Measurements from ENCODE around the gene EGFLAM.
"Not testable (repeated sequence)": the region's sequence is repeated elsewhere in the genome, so short reads cannot be mapped to it uniquely, and the experiment has no call there.

Gene EGFLAM

DNA sequence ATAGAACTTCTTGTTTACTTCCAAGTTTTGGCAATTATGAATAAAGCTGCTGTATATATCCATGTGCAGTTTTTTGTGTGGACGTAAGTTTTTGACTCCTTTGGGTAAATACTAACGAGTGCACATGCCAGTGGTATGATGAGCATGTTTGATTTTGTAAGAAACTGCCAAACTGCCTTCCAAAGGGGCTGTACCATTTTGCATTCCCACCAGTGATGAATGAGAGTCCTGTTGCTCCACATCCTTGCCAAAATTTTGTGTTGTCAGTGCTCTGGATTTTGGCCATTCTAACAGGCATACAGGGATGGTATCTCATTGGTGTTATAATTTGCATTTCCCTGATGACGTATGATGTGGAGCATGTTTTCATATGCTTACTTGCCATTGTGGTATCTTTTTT is 73.5 kb downstream of the EGFLAM start:
- DNase-seq, result no peak

DNA sequence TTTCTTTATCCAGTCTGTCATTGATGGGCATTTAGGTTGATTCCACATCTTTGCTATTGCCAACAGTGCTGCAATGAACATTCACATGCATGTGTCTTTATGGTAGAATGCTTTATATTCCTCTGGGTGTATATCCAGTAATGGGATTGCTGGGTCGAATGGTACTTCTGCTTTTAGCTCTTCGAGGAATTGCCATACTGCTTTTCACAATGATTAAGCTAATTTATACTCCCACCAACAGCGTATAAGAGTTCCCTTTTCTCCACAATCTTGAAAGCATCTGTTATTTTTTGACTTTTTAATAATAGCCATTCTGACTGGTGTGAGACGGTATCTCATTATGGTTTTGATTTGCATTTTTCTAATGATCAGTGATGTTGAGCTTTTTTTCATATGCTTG is 74.8 kb downstream of the EGFLAM start:
- DNase-seq, result not testable (repeated sequence)

DNA sequence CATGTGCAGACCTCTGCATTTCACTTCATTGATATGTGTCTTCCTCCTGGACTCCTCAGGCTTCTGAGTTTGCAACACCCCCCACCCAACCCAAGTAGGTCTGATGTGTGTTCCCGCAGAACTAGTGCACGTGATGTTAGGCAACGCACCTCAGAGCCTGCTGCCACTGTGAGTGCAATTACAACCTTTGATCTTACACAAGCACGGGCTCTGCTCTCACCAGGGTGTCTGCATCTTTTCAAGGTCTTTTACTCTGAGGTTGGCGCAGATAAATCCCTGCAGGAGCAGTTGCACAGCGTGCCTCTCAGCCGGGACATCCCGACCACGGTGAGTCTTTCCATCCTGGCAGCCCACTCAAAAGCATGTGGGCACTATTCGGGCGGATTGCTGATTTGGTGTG is 80.1 kb downstream of the EGFLAM start:
- DNase-seq, result no peak

DNA sequence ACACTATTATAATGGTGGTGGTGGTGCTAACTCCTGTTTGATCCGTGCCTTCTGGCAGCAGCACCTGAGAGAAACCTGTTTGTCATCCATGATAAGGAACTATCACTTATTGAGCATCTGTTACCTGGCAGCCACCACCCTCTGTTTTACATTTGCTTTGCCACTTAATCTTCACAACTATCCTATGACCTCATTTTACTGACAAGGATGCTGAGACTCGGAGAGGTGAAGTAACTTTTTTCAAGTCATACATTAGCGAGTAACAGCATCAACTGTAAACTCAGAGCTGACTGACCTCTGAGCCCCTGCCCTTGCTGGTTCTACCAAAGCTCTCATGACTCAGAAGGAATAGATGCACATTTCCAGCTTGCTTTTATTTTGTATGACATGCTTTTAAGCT is 81.1 kb downstream of the EGFLAM start:
- no peak for DNase-seq

DNA sequence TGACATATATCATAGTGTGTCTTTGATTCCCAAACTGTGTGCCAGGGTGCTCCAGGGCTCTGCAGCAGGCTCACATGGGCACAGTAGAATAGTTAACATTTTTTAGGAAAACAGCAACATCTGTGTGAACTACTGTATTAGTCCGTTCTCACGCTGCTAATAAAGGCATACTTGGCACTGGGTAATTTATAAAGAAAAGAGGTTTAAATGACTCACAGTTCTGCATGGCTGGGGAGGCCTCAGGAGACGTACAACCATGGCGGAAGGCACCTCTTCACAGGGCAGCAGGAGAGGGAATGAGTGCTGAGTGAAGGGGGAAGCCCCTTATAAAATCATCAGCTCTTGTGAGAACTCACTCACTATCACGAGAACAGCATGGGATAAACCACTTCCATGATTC is 82.7 kb downstream of the EGFLAM start:
- DNase-seq, result no peak

DNA sequence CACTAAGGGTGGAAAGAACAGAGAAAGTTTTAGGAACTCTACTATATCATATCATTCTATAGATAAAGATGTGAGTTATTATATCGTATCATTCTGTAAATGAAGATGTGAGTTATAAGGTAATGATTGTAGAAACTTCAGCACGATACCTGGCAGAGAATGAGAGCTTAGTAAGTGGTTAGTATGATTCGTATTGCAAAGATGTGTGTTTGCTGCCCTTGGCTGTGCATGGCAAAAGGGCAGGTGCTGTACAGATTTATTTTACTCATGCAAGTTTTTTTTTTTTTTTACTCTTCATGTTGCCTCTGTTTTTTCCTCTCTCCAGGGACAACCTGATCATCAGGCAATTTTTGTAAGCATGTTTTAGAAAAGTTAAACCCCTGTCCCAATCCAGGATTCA is 83.3 kb downstream of the EGFLAM start:
- no peak for DNase-seq

DNA sequence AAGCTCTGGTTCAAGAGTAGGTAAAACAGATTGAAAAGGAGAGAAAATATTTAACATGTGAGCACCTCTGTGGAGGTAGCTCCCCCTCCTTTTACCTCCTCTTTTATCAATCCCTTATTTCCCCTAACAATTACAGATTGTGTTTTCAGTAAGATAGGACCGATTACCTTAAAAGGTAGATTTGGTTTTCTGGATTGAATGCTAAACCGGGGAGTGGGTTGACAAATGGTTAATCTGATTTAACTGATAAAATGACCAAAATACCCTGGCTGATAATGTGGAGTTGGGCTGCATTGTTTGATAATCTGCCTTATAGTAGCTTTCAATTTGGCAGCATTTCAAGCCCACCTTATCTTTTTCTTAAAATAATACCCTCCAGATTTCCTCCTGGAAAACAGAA is 83.9 kb downstream of the EGFLAM start:
- no peak for DNase-seq

DNA sequence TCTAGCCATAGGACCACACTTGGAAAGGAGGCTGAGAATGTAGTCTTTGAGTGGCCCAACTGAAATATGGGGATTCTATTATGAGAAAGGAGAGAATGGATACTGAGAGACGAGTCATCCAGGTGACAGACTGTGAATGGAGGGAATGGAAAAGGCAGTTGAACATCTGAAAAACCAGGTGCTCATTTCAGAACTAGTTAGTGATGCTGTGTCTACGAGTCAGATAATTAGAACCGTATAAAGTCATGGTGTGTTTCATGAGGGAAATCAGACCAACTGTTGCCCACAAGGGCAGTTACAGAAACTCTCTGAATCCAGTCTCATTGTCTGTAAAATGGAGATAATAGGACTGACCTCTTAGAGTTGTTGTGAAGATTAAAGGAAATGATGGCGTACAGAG is 86.5 kb downstream of the EGFLAM start:
- no peak for DNase-seq

DNA sequence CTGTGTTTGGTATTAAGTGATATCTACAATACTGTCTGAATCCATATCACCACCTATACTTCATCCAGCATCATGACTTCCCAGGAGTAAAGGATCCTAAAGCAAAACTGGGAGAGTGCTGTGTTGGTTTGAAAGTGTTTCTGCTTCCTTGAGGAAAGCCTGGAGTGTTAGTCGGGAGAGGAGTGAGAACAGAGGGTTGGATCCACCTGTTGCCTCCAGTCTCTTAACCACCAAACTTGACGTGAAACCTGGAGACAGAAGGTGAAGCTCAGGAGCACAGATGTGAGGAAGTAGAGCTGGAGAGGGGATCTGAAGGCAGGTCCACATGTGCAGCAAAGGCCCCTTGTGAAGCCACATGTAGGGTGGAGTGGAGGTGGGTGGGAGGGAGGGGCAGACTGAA is 88.2 kb downstream of the EGFLAM start:
- no peak for DNase-seq

DNA sequence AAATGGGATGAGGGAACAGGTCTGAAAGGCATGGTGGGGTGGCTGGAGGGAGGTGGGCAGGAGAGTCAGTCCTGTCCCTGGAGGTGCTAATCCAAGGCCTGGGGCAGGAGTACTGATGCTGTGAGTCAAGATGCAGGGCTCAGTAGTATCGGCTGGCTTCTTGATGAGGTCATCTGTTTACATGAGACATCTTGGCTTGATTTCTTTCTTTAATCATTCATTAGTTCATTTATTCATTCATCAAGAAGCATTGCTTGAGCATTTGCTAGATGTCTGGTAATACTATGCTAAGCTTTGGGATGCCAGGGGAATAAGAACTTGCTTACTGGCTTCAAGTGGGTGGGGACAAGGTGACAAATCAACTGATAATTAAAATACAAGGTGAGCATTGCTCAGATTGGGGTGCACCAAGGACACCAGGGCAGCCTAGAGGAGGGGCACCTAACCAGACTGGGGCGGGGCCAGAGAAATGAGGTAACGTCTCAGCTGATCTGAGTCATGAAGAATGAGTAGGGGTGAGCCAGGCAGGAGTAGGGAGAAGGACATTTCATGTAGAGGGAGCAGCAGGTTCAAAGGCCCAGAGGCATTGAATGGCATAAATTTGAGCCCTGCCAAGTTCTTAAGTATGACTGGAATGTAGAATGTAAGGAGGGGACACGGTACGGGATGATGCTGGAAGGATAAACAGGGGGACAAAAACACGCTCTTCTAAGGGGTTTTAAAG is 88.8 kb downstream of the EGFLAM start:
- no peak for DNase-seq

DNA sequence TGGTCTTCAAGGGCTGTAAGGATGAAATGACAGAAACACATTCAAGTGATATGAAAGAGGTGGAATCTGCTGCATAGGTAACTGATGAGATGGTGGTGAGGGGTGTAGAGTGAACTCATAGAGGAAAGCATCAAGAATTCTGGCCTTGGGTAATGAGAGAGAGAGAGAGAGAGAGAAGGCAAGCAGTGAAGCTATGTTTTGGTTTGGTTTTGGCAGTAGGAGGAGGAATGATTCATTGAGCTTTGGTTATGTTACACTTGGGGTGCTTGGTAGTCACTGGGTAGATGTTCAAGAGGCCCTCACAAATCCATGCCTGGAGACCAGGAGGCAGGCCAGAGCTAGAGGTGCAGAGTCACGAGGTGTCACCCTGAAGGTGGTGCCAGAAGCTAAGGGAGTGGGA is 89.5 kb downstream of the EGFLAM start:
- no peak for DNase-seq

DNA sequence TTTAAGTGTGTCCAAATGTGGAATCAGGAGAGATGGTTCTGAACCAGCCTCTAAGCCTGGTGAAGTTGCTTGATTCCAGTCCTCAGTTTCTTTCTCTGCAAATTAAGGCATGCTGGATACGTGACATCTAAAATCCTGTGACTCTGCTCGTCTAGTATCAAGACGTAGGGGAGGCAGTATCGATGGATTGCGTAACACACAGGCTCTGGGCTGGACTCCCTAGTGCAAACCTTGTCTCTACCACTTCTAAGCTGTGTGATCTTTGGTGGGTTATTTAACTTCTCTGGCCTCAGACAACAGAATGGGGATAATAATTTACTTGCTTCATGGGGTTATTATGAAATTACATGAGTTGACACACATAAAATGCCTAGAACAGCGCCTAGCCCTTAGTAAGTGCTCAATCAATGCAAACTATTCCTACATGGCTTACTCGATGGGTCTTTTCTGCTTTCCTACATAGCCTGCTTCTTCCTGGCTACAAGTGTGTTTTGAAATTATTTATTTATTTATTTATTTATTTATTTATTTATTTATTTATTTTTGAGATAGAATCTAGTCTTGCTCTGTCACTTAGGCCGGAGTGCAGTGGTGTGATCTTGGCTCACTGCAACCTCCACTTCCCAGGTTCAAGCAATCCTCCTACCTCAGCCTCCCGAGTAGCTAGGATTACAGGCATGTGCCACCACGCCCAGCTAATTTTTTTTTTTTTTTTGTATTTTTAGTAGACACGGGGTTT is 102.1 kb downstream of the EGFLAM start:
- DNase-seq, result no peak

DNA sequence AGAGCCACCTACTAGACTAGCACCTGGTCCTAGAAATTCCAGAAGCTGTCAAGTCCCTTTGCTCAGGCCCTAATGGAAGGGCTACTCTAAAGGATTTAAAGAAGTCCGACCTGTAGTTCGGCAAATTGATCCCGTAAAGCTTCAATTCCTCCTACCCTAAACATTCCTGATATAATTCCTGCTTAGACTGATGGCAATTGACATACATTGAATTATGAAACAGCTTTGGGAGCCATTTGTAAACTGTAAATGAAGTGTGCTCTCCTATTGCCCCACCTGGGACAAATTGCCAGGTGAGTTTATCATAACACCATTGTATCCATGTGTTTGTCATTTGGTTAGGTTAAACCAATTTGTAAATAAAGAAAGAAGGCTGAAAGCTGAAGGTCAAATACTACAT is 104.4 kb downstream of the EGFLAM start:
- DNase-seq, result no peak

DNA sequence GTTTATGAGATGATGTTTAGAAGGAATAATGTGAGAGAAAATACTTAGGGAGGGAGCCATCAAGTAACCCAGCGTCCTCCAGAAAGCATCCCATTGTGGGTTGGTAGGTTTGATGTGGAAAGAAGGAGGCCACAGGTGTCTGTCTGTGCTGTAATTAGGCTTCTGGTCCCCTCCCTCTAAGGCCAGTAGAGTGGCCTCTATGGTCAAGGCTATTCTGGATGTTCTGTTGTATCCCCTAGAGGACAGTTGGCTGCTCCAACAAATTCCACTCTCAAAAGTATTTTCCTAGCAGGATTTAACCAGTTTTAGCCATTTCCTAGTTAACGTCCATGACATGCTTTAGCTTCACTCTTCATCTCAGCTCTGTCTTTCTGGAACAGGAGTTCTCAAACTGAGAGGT is 106.5 kb downstream of the EGFLAM start:
- DNase-seq, result no peak

DNA sequence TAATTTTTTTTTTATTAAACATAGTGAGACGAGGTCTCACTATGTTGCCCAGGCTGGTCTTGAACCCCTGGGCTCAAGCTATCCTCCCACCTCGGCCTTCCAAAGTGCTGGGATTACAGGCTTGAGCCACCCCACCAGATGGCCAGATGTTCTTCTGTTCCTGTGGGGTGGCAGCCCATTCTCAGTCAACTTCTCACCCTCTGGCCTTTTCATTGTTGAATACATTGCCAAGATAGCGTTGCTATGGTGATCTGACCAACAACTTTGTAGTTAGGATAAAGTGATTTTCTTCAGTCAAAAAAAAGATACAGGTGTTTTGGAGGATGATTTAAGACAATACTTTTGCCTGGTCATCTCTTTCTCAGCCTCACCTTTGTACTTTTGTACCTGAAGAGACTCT is 109.1 kb downstream of the EGFLAM start:
- no peak for DNase-seq

DNA sequence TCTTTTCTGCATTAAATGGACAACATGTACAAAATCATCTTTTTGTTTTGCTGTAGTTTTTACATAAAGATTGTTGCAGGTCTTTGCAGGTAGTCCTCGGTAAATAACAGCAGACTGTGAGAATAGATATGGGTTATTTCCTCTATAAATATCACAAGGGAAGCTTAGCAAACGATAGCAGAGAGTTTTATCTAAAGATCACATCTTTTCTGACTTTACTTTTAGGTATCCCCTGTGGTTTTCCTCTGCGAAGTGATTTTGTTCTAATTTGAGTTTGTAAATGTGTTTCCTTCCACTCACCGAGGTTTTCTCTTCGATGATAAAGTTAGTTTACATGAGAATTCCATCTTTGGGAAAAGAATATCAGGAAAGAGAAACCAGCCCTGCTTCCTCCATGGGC is 109.6 kb downstream of the EGFLAM start:
- no peak for DNase-seq

DNA sequence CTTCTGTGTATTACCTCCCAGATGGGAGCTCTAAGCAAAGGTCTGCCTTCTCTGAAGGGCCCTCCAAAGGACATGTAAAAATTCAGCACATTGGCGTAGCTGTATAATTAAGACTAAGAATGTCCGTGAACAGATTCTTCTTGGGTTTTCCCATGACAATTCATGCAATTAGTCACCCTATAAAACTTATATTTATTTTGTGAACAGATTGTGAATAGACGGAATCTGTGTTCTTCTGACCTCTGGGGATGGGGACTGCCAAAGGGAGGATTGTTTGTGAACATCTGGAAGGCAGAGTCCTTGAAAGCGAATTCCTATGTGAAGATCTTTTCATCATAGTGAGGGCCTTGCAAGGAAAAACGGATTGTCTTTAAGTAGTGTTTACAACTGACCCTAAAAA is 111.3 kb downstream of the EGFLAM start:
- no peak for DNase-seq

DNA sequence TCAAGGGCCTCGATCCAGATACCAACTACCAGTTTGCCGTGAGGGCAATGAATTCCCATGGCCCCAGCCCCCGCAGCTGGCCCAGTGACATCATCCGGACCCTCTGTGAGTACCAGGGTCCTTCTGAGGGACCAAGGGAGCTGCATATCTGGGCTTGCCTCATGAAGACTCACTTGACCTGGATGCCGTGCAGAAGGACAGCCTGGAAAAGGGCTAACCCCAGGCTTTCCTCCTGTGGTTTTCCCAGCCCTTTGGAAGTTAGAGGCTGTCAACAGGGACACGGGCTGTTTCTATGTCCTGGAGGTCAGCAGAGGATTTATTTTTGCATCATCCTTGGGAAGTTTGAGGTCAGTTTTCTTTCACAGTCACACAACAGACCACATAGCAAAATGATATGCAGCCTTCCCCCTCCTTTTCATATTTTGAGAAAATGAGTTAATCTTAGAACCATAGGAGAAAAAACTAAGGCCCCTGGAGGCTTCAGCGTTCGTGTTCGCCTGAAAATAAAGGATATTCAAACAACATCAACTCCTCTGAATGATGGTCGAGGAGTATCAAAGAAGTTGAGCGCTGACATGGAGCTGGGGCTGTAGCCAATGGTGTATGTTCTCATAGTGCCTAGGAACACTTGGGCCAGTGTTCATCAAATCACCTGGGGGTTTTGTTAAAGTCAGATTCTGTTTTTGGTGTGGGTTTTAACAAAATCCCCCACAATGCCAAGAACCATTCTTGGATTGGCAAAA is 112.2 kb downstream of the EGFLAM start:
- DNase-seq, result no peak

DNA sequence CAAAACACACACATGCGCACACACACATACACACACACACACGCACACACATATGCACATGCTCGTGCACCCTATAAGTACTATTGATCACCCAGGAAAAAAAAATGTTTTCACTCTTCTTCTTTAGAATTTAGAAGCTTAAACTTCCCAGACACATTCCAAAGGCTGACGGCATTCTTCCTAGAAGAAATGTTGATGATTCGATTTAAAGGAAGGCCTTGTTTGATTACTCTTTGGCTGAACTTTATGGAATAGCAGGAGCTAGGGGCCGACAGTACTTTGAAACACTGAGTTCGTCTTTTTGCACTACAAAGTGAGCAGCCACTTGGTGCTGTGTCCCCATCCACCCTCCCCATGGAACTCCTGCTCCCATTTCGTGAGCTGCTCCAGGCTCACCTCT is 113.2 kb downstream of the EGFLAM start:
- DNase-seq, result no peak

DNA sequence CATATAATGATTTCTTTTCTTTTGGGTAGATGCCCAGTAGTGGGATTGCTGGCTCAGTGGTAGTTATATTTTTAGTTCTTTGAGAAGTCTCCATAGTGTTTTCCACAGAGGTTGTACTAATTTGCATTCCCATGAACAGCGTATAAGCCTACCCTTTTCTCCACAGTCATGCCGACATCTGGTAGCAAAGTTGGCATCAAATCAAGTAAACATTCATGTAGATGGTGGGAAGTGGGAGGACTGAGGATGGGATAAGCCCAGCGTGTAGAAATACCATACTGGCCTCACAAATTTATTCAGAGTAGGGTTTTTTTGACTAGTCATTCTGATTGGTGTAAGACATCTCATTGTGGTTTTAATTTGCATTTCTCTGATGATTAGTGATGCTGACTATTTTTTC is 115.4 kb downstream of the EGFLAM start:
- DNase-seq, result no peak

DNA sequence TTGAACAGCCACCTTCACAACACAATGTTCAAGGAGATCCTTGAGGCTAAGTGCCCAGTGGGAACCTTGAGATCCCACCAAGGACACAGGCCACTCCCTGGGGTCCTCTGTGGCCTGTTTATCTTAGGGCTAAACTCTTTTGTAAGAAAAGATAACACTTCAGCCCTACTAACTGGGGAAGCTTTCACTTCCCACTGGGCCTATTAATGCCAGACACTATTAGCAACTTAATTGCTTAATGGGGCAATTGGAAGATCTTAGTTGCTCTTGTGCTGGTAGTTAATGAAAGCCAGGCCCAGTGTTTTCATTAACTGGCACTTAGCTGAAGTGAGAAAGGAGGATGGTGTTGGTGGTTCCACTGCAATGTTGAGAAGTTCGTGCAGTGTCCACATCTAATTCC is 117.1 kb downstream of the EGFLAM start:
- no peak for DNase-seq

DNA sequence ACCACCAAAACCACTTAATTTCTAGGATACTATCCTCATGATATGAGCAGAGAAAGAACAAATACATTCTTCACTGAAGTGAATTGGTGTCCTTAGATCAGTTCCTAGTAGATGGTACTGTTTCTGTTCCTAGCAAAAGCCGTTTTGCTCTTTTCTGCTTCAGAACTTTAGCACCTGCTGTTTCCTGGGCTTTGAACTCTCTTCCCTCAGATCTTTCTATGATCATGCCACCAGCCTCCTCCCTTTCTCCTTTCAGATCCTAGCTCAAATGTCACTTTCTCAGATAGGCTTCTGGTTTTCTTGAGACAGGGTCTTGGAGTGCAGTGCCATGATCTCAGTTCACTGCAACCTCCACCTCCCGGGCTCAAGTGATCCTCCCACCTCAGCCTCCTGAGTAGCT is 118.0 kb downstream of the EGFLAM start:
- DNase-seq, result no peak

DNA sequence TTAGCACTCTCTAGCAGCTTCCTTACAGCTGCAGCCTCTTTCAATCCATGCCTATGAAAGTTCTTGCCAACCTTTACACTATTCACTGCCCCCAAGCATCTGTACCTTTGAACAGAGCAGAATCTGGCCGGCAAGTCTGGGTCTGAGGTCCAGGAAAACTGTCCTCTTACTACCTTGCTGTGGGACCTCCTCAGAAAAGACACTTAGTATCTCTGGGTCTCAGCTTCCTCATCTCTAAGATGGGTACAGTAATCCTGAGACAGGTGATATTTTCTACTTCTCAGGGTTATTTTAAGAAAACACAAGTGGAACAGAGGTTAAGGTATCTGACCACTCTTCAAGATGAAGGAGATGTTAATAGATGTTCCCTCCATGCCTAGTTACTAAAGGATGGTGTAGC is 120.2 kb downstream of the EGFLAM start:
- no peak for DNase-seq

DNA sequence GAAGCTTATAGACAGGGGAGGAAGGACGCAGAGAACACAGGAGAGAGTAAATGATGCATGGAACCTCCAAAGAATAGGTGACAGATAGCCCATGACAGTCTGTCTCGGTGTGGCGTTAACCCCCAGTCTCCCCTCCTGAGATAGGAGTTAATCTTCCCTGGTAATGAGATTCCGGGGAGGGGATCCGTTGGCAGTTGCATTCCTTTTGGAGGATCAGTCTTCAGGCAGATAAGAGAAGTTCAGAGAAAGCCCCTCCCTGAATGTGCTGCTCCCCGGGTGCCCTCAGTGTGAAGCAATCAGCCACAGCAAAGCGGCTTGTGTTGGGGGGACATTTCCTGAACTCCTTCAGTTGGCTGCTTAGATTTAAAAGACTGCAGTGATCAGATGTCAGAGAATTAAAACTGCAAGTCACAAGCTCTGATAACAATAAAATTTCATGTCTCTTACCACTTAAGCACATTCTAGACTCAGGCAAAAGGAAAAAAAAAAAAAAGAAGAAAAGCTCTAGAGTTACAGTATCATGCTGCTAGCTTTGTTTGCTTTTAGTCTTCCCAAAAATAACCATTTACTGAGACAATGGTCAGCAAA is 121.1 kb downstream of the EGFLAM start:
- DNase-seq, result no peak
